Common myeloid progenitor, CD34-positive (primary cell): Measurements from ENCODE around the gene DDX49.

Experiments used
- CTCF ChIA-PET: fragments of 350-600 bp; sonication (Branson Sonifier 250); formaldehyde crosslinking; loops from one replicate; lab custom pipeline; 2021; ENCODE audit warnings: antibody characterized with exemption; lab: Charles Lee
- POLR2A ChIA-PET: fragments of 350-600 bp; sonication (Branson Sonifier 250); formaldehyde crosslinking; loops from one replicate; lab custom pipeline; 2021; ENCODE audit warnings: antibody characterized with exemption; lab: Charles Lee
- DNase-seq, 3 donors: peaks; one replicate each; pipeline versions ENCODE4 v3.0.0 to v3.0.0-alpha.2; 2013
- H3K27ac ChIP-seq, 2 experiments: 1 replicate in 1 of 2; 2 replicates in 1 of 2; pipeline ENCODE4 v1.7.0; 2013; ENCODE audit warnings: inconsistent platforms in 2 of 2, low read length in 2 of 2, mild to moderate bottlenecking in 2 of 2, low read depth in 1 of 2, moderate library complexity in 1 of 2; ENCODE audit not compliant: severe bottlenecking in 2 of 2, insufficient read depth in 1 of 2, poor library complexity in 1 of 2
- H3K27me3 ChIP-seq, 5 experiments: replicated peaks in 2 of 5; 1 replicate in 3 of 5; 2 replicates in 2 of 5; pipeline versions ENCODE4 v1.6.1 to v1.7.0; 2013; ENCODE audit warnings: low read length in 4 of 5, mild to moderate bottlenecking in 2 of 5, moderate library complexity in 2 of 5, inconsistent platforms in 1 of 5; ENCODE audit not compliant: insufficient read depth in 5 of 5, control insufficient read depth in 4 of 5
- H3K36me3 ChIP-seq, 4 experiments: 1 replicate in 2 of 4; 2 replicates in 2 of 4; pipeline versions ENCODE4 v1.6.1 to v1.7.0; 2013; ENCODE audit warnings: low read length in 3 of 4, control low read depth in 1 of 4, mild to moderate bottlenecking in 1 of 4; ENCODE audit not compliant: control insufficient read depth in 4 of 4, insufficient read depth in 4 of 4
- H3K4me1 ChIP-seq, 4 experiments: 1 replicate in 3 of 4; 2 replicates in 1 of 4; pipeline versions ENCODE4 v1.6.1 to v1.7.1; 2013; ENCODE audit warnings: low read length in 3 of 4, mild to moderate bottlenecking in 3 of 4, control low read depth in 1 of 4, inconsistent platforms in 1 of 4, moderate library complexity in 1 of 4; ENCODE audit not compliant: control insufficient read depth in 4 of 4, insufficient read depth in 4 of 4; ENCODE audit errors: control extremely low read depth in 1 of 4
- H3K4me3 ChIP-seq, 7 experiments: 1 replicate in 4 of 7; 2 replicates in 3 of 7; pipeline versions ENCODE4 v1.5.1 to v1.7.0; 2013; ENCODE audit warnings: mild to moderate bottlenecking in 7 of 7, low read length in 6 of 7, moderate library complexity in 6 of 7, inconsistent platforms in 2 of 7, low read depth in 2 of 7, control low read depth in 1 of 7; ENCODE audit not compliant: insufficient read depth in 4 of 7, control insufficient read depth in 1 of 7; ENCODE audit errors: extremely low read depth in 1 of 7
- H3K9me3 ChIP-seq, 5 experiments: 1 replicate in 4 of 5; 2 replicates in 1 of 5; pipeline versions ENCODE4 v1.6.1 to v1.7.1; 2013; ENCODE audit warnings: low read length in 4 of 5, mild to moderate bottlenecking in 2 of 5, inconsistent platforms in 1 of 5, low read depth in 1 of 5, moderate library complexity in 1 of 5; ENCODE audit not compliant: control insufficient read depth in 4 of 5, insufficient read depth in 2 of 5; ENCODE audit errors: control extremely low read depth in 1 of 5
- WGBS: methylation state at CpG from one replicate; pipeline ENCODE4 v1.1.5; 2013; ENCODE audit not compliant: insufficient coverage; 5-methylcytosine and 5-hydroxymethylcytosine counted together

DDX49 gene

GRCh38 chr19:18896421-18896841 lies 23.1 kb upstream of the DDX49 start:
- H3K27me3 ChIP-seq = peaks cover 0 to 45% (median 6%) of the 10 kb centered on the region in 5 experiments

GRCh38 chr19:18897094-18898029 lies 22.2 kb upstream of the DDX49 start:
- peaks cover 0 to 18% (median 14%) of the 10 kb centered on the region in 4 experiments for H3K4me1 ChIP-seq
- ChIA-PET POLR2A (no interaction called here), CTCF (interaction anchor here (0.6 to 1.4 kb wide), 2 partner anchors 11 to 51 kb away, joined by 3 to 6 read pairs; no protein-coding TSS in a partner anchor)
- peaks cover 0 to 44% (median 6%) of the 10 kb centered on the region in 5 experiments for H3K27me3 ChIP-seq
- H3K27ac ChIP-seq = no peak overlapping the region
- H3K4me3 ChIP-seq = no peak overlapping the region
- 92% methylated on average over 25 of the region's 25 CpGs for WGBS
- peaks cover 2 to 30% (median 19%) of the 10 kb centered on the region in 4 experiments for H3K36me3 ChIP-seq
- DNase-seq = no peak
- H3K9me3 ChIP-seq = no peaks in the 10 kb centered on the region

More at GRCh38 chr19:18896421-18896841, 23.1 kb upstream of the DDX49 start:
- peak overlapping the region in 2 of 7 experiments; percentile 2 to 28 for H3K4me3 ChIP-seq
- POLR2A ChIA-PET = no interaction called here
- no peaks in the 10 kb centered on the region for H3K9me3 ChIP-seq
- H3K4me1 ChIP-seq = peaks cover 0 to 18% (median 14%) of the 10 kb centered on the region in 4 experiments
- peak in 1 of 3 donors; percentile 21 for DNase-seq
- 27% methylated on average over 32 of the region's 33 CpGs for WGBS
- no peak overlapping the region for H3K27ac ChIP-seq
- CTCF ChIA-PET = interaction anchor here (1.2 to 1.4 kb wide), 3 partner anchors 11 to 24 kb away, joined by 3 to 6 read pairs (median 5); no protein-coding TSS in a partner anchor
- H3K36me3 ChIP-seq = peaks cover 2 to 28% (median 17%) of the 10 kb centered on the region in 4 experiments

- no peak overlapping the region for H3K27ac ChIP-seq
- H3K4me3 ChIP-seq = no peak overlapping the region
- peaks cover 0 to 18% (median 14%) of the 10 kb centered on the region in 4 experiments for H3K4me1 ChIP-seq
- ChIA-PET POLR2A (no interaction called here), CTCF (no interaction called here)
- H3K9me3 ChIP-seq = no peaks in the 10 kb centered on the region
- WGBS = 94% methylated on average over 12 of the region's 18 CpGs
- H3K27me3 ChIP-seq = peaks cover 0 to 39% (median 6%) of the 10 kb centered on the region in 5 experiments
- DNase-seq = no peak
- H3K36me3 ChIP-seq = peaks cover 2 to 36% (median 21%) of the 10 kb centered on the region in 4 experiments
Measured at GRCh38 chr19:18898081-18898606, 21.4 kb upstream of the DDX49 start.

GRCh38 chr19:18898607-18899408 lies 20.7 kb upstream of the DDX49 start:
- CTCF ChIA-PET = interaction anchor here (1.3 kb wide), 1 partner anchor 10 kb away, joined by 3 read pairs; no protein-coding TSS in a partner anchor
- no peak for DNase-seq
- Histone ChIP-seq H3K4me3 (no peak overlapping the region), H3K36me3 (peaks cover 2 to 42% (median 24%) of the 10 kb centered on the region in 4 experiments), H3K27me3 (peaks cover 0 to 32% (median 6%) of the 10 kb centered on the region in 5 experiments), H3K9me3 (no peaks in the 10 kb centered on the region), H3K27ac (no peak overlapping the region), H3K4me1 (peaks cover 0 to 18% (median 14%) of the 10 kb centered on the region in 4 experiments)
- POLR2A ChIA-PET = no interaction called here
- WGBS = 95% methylated on average over 13 of the region's 18 CpGs

- Histone ChIP-seq H3K36me3 (peaks cover 2 to 48% (median 31%) of the 10 kb centered on the region in 4 experiments), H3K9me3 (no peaks in the 10 kb centered on the region), H3K4me3 (no peak overlapping the region), H3K27me3 (peaks cover 0 to 22% (median 3%) of the 10 kb centered on the region in 5 experiments), H3K4me1 (peaks cover 0 to 13% (median 10%) of the 10 kb centered on the region in 4 experiments), H3K27ac (no peak overlapping the region)
- no peak for DNase-seq
- ChIA-PET POLR2A (no interaction called here), CTCF (interaction anchor here (1.3 kb wide), 1 partner anchor 11 kb away, joined by 3 read pairs; no protein-coding TSS in a partner anchor)
- 93% methylated on average over 15 of the region's 20 CpGs for WGBS
Measured at GRCh38 chr19:18899624-18900560, 19.6 kb upstream of the DDX49 start.
